Measurements from ENCODE around the gene GTSE1.
A peak's percentile ranks its signal among the peaks of the same experiment; 100 is the strongest.
"Not testable (repeated sequence)": the region's sequence is repeated elsewhere in the genome, so short reads cannot be mapped to it uniquely, and the experiment has no call there.

The GTSE1 gene

GRCh38 chr22:46308283-46308988, 11.8 kb downstream of the GTSE1 start:
- Histone ChIP-seq H3K79me1 (replicated peaks; ENCODE audit: low read length, poor library complexity, severe bottlenecking) (peaks cover 26% of the 10 kb centered on the region), H3K23ac (ENCODE audit: low read length in 2 of 2) (no peak overlapping the region), H3K14ac (ENCODE audit: low read length in 2 of 2) (no peak overlapping the region), H2BK15ac (ENCODE audit: low read depth, poor library complexity, severe bottlenecking) (no peak overlapping the region), H3K4me1 (ENCODE audit: control insufficient read depth, insufficient read depth, low read depth, low read length) (peaks cover 5% of the 10 kb centered on the region), H3K27me3 (ENCODE audit: control insufficient read depth in 1 of 2, insufficient read depth in 1 of 2, low read length in 2 of 2) (no peaks in the 10 kb centered on the region), H4K8ac (ENCODE audit: low read length) (peak overlapping the region; percentile 43), H2BK12ac (ENCODE audit: low read length in 2 of 2) (no peak overlapping the region), H2AK5ac (ENCODE audit: low read length, severe bottlenecking) (no peak overlapping the region), H3K4ac (ENCODE audit: low read depth in 1 of 2, low read length in 2 of 2) (no peak overlapping the region), H3K9me3 (ENCODE audit: control insufficient read depth, low read length) (no peaks in the 10 kb centered on the region), H2AFZ (ENCODE audit: low read depth, low read length) (no peak overlapping the region), H3K36me3 (ENCODE audit: control insufficient read depth in 1 of 2, insufficient read depth in 2 of 2, low read depth in 1 of 2, low read length in 2 of 2) (peaks cover 0 to 8% of the 10 kb centered on the region in 2 experiments), H4K91ac (ENCODE audit: low read length) (no peak overlapping the region), H3K4me2 (ENCODE audit: low read length, poor library complexity, severe bottlenecking) (no peak overlapping the region), H2BK120ac (ENCODE audit: low read depth, low read length) (no peak overlapping the region), H3K18ac (ENCODE audit: low read depth in 1 of 2, low read length in 2 of 2) (no peak overlapping the region), H2BK5ac (ENCODE audit: low read depth, low read length, poor library complexity, severe bottlenecking) (no peak overlapping the region), H3K9ac (ENCODE audit: low read length) (no peak overlapping the region), H3K27ac (ENCODE audit: low read length, poor library complexity, severe bottlenecking) (no peak overlapping the region), H3K4me3 (ENCODE audit: insufficient read depth in 1 of 2, low read depth in 1 of 2, low read length in 2 of 2) (no peak overlapping the region)
- no peak for DNase-seq
- WGBS, result 95% methylated on average over 21 of the region's 23 CpGs

GRCh38 chr22:46309526-46310085, 12.9 kb downstream of the GTSE1 start:
- H3K14ac ChIP-seq (ENCODE audit: low read length in 2 of 2), result no peak overlapping the region
- H4K8ac ChIP-seq (ENCODE audit: low read length), result no peak overlapping the region
- WGBS, result 94% methylated on average over 15 of the region's 15 CpGs
- peaks cover 0 to 8% of the 10 kb centered on the region in 2 experiments for H3K36me3 ChIP-seq (ENCODE audit: control insufficient read depth in 1 of 2, insufficient read depth in 2 of 2, low read depth in 1 of 2, low read length in 2 of 2)
- no peak overlapping the region for H2BK15ac ChIP-seq (ENCODE audit: low read depth, poor library complexity, severe bottlenecking)
- no peak overlapping the region for H3K4me3 ChIP-seq (ENCODE audit: insufficient read depth in 1 of 2, low read depth in 1 of 2, low read length in 2 of 2)
- H3K23ac ChIP-seq (ENCODE audit: low read length in 2 of 2), result no peak overlapping the region
- H3K4ac ChIP-seq (ENCODE audit: low read depth in 1 of 2, low read length in 2 of 2), result no peak overlapping the region
- H2AK5ac ChIP-seq (ENCODE audit: low read length, severe bottlenecking), result no peak overlapping the region
- H3K27me3 ChIP-seq (ENCODE audit: control insufficient read depth in 1 of 2, insufficient read depth in 1 of 2, low read length in 2 of 2), result no peaks in the 10 kb centered on the region
- no peak overlapping the region for H2AFZ ChIP-seq (ENCODE audit: low read depth, low read length)
- peaks cover 6% of the 10 kb centered on the region for H3K4me1 ChIP-seq (ENCODE audit: control insufficient read depth, insufficient read depth, low read depth, low read length)
- H3K79me1 ChIP-seq (replicated peaks; ENCODE audit: low read length, poor library complexity, severe bottlenecking), result peaks cover 28% of the 10 kb centered on the region
- H2BK5ac ChIP-seq (ENCODE audit: low read depth, low read length, poor library complexity, severe bottlenecking), result no peak overlapping the region
- no peak overlapping the region for H4K91ac ChIP-seq (ENCODE audit: low read length)
- H2BK12ac ChIP-seq (ENCODE audit: low read length in 2 of 2), result no peak overlapping the region
- no peak overlapping the region for H2BK120ac ChIP-seq (ENCODE audit: low read depth, low read length)
- no peak overlapping the region for H3K27ac ChIP-seq (ENCODE audit: low read length, poor library complexity, severe bottlenecking)
- H3K4me2 ChIP-seq (ENCODE audit: low read length, poor library complexity, severe bottlenecking), result no peak overlapping the region
- H3K18ac ChIP-seq (ENCODE audit: low read depth in 1 of 2, low read length in 2 of 2), result no peak overlapping the region
- no peak overlapping the region for H3K9ac ChIP-seq (ENCODE audit: low read length)
- H3K9me3 ChIP-seq (ENCODE audit: control insufficient read depth, low read length), result no peaks in the 10 kb centered on the region
- DNase-seq, result no peak

GRCh38 chr22:46312056-46312455, 15.4 kb downstream of the GTSE1 start:
- WGBS, result 97% methylated on average over 7 of the region's 8 CpGs
- H2BK5ac ChIP-seq (ENCODE audit: low read depth, low read length, poor library complexity, severe bottlenecking), result no peak overlapping the region

GRCh38 chr22:46312848-46313247, 16.2 kb downstream of the GTSE1 start:
- not testable (repeated sequence) for DNase-seq

More at GRCh38 chr22:46312056-46312455, 15.4 kb downstream of the GTSE1 start:
- Histone ChIP-seq H3K18ac (ENCODE audit: low read depth in 1 of 2, low read length in 2 of 2) (no peak overlapping the region), H4K8ac (ENCODE audit: low read length) (no peak overlapping the region), H3K23ac (ENCODE audit: low read length in 2 of 2) (no peak overlapping the region), H2AK5ac (ENCODE audit: low read length, severe bottlenecking) (no peak overlapping the region), H2BK15ac (ENCODE audit: low read depth, poor library complexity, severe bottlenecking) (no peak overlapping the region), H3K14ac (ENCODE audit: low read length in 2 of 2) (no peak overlapping the region), H3K27ac (ENCODE audit: low read length, poor library complexity, severe bottlenecking) (no peak overlapping the region), H3K4me1 (ENCODE audit: control insufficient read depth, insufficient read depth, low read depth, low read length) (peaks cover 6% of the 10 kb centered on the region), H3K4me3 (ENCODE audit: insufficient read depth in 1 of 2, low read depth in 1 of 2, low read length in 2 of 2) (no peak overlapping the region), H3K9ac (ENCODE audit: low read length) (no peak overlapping the region), H2AFZ (ENCODE audit: low read depth, low read length) (no peak overlapping the region), H3K27me3 (ENCODE audit: control insufficient read depth in 1 of 2, insufficient read depth in 1 of 2, low read length in 2 of 2) (no peaks in the 10 kb centered on the region), H3K4ac (ENCODE audit: low read depth in 1 of 2, low read length in 2 of 2) (no peak overlapping the region), H3K9me3 (ENCODE audit: control insufficient read depth, low read length) (no peaks in the 10 kb centered on the region), H3K4me2 (ENCODE audit: low read length, poor library complexity, severe bottlenecking) (no peak overlapping the region), H2BK12ac (ENCODE audit: low read length in 2 of 2) (no peak overlapping the region), H4K91ac (ENCODE audit: low read length) (no peak overlapping the region), H2BK120ac (ENCODE audit: low read depth, low read length) (no peak overlapping the region), H3K79me1 (replicated peaks; ENCODE audit: low read length, poor library complexity, severe bottlenecking) (peaks cover 28% of the 10 kb centered on the region), H3K36me3 (ENCODE audit: control insufficient read depth in 1 of 2, insufficient read depth in 2 of 2, low read depth in 1 of 2, low read length in 2 of 2) (peaks cover 0 to 8% of the 10 kb centered on the region in 2 experiments)
- no peak for DNase-seq

More at GRCh38 chr22:46312848-46313247, 16.2 kb downstream of the GTSE1 start:
- not testable (repeated sequence) for H3K4me2 ChIP-seq (ENCODE audit: low read length, poor library complexity, severe bottlenecking); H4K8ac ChIP-seq (ENCODE audit: low read length); H2BK12ac ChIP-seq (ENCODE audit: low read length in 2 of 2); H3K9me3 ChIP-seq (ENCODE audit: control insufficient read depth, low read length); H3K23ac ChIP-seq (ENCODE audit: low read length in 2 of 2); H3K9ac ChIP-seq (ENCODE audit: low read length); H2BK5ac ChIP-seq (ENCODE audit: low read depth, low read length, poor library complexity, severe bottlenecking); H2AFZ ChIP-seq (ENCODE audit: low read depth, low read length); H2BK120ac ChIP-seq (ENCODE audit: low read depth, low read length); H3K27me3 ChIP-seq (ENCODE audit: control insufficient read depth in 1 of 2, insufficient read depth in 1 of 2, low read length in 2 of 2); H3K18ac ChIP-seq (ENCODE audit: low read depth in 1 of 2, low read length in 2 of 2); H3K27ac ChIP-seq (ENCODE audit: low read length, poor library complexity, severe bottlenecking); H4K91ac ChIP-seq (ENCODE audit: low read length); H2BK15ac ChIP-seq (ENCODE audit: low read depth, poor library complexity, severe bottlenecking); H3K14ac ChIP-seq (ENCODE audit: low read length in 2 of 2); H3K4ac ChIP-seq (ENCODE audit: low read depth in 1 of 2, low read length in 2 of 2); H2AK5ac ChIP-seq (ENCODE audit: low read length, severe bottlenecking); H3K4me3 ChIP-seq (ENCODE audit: insufficient read depth in 1 of 2, low read depth in 1 of 2, low read length in 2 of 2); H3K4me1 ChIP-seq (ENCODE audit: control insufficient read depth, insufficient read depth, low read depth, low read length)
- 100% methylated on average over 2 of the region's 2 CpGs for WGBS
- peaks cover 4 to 12% of the 10 kb centered on the region in 2 experiments for H3K36me3 ChIP-seq (ENCODE audit: control insufficient read depth in 1 of 2, insufficient read depth in 2 of 2, low read depth in 1 of 2, low read length in 2 of 2)
- peaks cover 35% of the 10 kb centered on the region for H3K79me1 ChIP-seq (replicated peaks; ENCODE audit: low read length, poor library complexity, severe bottlenecking)
